GM10248 (cell line): ENCODE data around the gene NQO2.

Experiments
- CTCF ChIA-PET: fragments of 300-600 bp; sonication (Branson Sonifier 250); formaldehyde crosslinking; extraction: SDS; loops from one replicate; lab custom pipeline; 2021; ENCODE audit warnings: antibody characterized with exemption; lab: Yijun Ruan, JAX
- POLR2A ChIA-PET: fragments of 350-650 bp; sonication (Branson Sonifier 250); formaldehyde crosslinking; extraction: SDS; loops from one replicate; lab custom pipeline; 2020; ENCODE audit warnings: antibody characterized with exemption; lab: Yijun Ruan, JAX
- DNase-seq: peaks from one replicate; pipeline ENCODE4 v3.0.0; 2012; ENCODE audit errors: extremely low spot score
- CTCF ChIP-seq: IDR thresholded peaks from 2 replicates; pipeline ENCODE4 v1.5.1; 2012; ENCODE audit warnings: mild to moderate bottlenecking, low read depth; ENCODE audit errors: extremely low read depth, missing control alignments, control extremely low read depth

The NQO2 gene

GRCh38 chr6:2999618-3000557, at the start of gene NQO2:
Gene NQO2, plus strand, starts transcription at chr6:2999894. Its CDS starts 6,659 bp downstream, at chr6:3006553.
- TF ChIP-seq CTCF: no peak
- CTCF ChIA-PET: interaction anchor here (1.0 to 4.7 kb wide), 13 partner anchors 10 to 251 kb away, joined by 3 to 55 read pairs (median 7); partner anchors contain the start of gene RIPK1
- DNase-seq: peak; percentile 99
- POLR2A ChIA-PET: interaction anchor here (0.6 to 1.0 kb wide), 5 partner anchors 27 to 236 kb away, joined by 3 to 9 read pairs (median 4); no protein-coding TSS in a partner anchor

GRCh38 chr6:2950713-2951112, 49.0 kb upstream of the NQO2 start:
- TF ChIP-seq CTCF: no peak
- ChIA-PET POLR2A (no interaction called here), CTCF (interaction anchor here (1.6 to 8.8 kb wide), 2 partner anchors 18 to 39 kb away, joined by 4 to 72 read pairs; no protein-coding TSS in a partner anchor)
- no peak for DNase-seq

GRCh38 chr6:2951728-2952127, 48.0 kb upstream of the NQO2 start:
- no peak for DNase-seq
- CTCF ChIA-PET: interaction anchor here (0.9 to 8.8 kb wide), 16 partner anchors 10 to 205 kb away, joined by 3 to 72 read pairs (median 5); partner anchors contain the start of gene TUBB2A
- POLR2A ChIA-PET: interaction anchor here (1.0 kb wide), 1 partner anchor 15 kb away, joined by 5 read pairs; no protein-coding TSS in a partner anchor
- TF ChIP-seq CTCF: no peak

- peak; percentile 50 for DNase-seq
- ChIA-PET POLR2A (interaction anchor here (0.5 to 1.0 kb wide), 2 partner anchors 14 to 16 kb away, joined by 5 read pairs; no protein-coding TSS in a partner anchor), CTCF (interaction anchor here (0.7 to 8.8 kb wide), 24 partner anchors 10 to 205 kb away, joined by 3 to 72 read pairs (median 4); partner anchors contain the start of gene TUBB2A)
- peak; percentile 62 for TF ChIP-seq CTCF
These were observed 47.1 kb upstream of the NQO2 start for GRCh38 chr6:2952557-2953095.

- DNase-seq: no peak
- CTCF ChIA-PET: interaction anchor here (0.8 to 8.8 kb wide), 17 partner anchors 10 to 153 kb away, joined by 3 to 72 read pairs (median 5); no protein-coding TSS in a partner anchor
- POLR2A ChIA-PET: interaction anchor here (0.5 kb wide), 1 partner anchor 14 kb away, joined by 5 read pairs; no protein-coding TSS in a partner anchor
- no peak for TF ChIP-seq CTCF
These were observed 46.6 kb upstream of the NQO2 start for GRCh38 chr6:2953098-2953497.
